ENCODE measurements around the gene CBY1. TPM values are rescaled to one million over a fixed set of nuclear protein-coding genes. Genes with fewer than 3 reads are reported as not detected.
A peak's percentile ranks its signal among the peaks of the same experiment; 100 is the strongest.

CBY1 gene
- total and polyA plus RNA-seq, 2 donors (not counting 3 experiments of a cell fraction or from before 2014, with no cell fraction given), result 37.0 to 41.8 TPM

GRCh38 chr22:38706101-38706900 is 49.9 kb downstream of the CBY1 start:
- Histone ChIP-seq H3K4me3 (replicated peaks in 1 of 3; ENCODE audit: insufficient read depth in 1 of 3, low read depth in 1 of 3, low read length in 3 of 3) (peak overlapping the region; percentile 84 to 95 (median 89)), H2AFZ (ENCODE audit: low read depth, low read length) (peak overlapping the region; percentile 14), H3K79me2 (ENCODE audit: control insufficient read depth, insufficient read depth, low read length) (peaks cover 52% of the 10 kb centered on the region), H3K4me2 (ENCODE audit: insufficient read depth, low read length) (peak overlapping the region; percentile 97), H4K20me1 (replicated peaks; ENCODE audit: control insufficient read depth, extremely low read depth, insufficient read depth, low read length) (peaks cover 7% of the 10 kb centered on the region), H3K36me3 (ENCODE audit: control insufficient read depth in 2 of 2, extremely low read depth in 1 of 2, insufficient read depth in 2 of 2, low read length in 2 of 2) (no peaks in the 10 kb centered on the region), H3K9me1 (replicated peaks; ENCODE audit: control insufficient read depth, extremely low read depth, insufficient read depth, low read length) (no peaks in the 10 kb centered on the region), H3K27me3 (ENCODE audit: control insufficient read depth in 2 of 2, insufficient read depth in 2 of 2, low read length in 2 of 2) (no peaks in the 10 kb centered on the region), H3K9me3 (replicated peaks; ENCODE audit: control insufficient read depth, insufficient read depth, low read length) (no peaks in the 10 kb centered on the region), H3K9ac (replicated peaks; ENCODE audit: extremely low read depth, insufficient read depth, low read length) (peak overlapping the region; percentile 83), H3K27ac (ENCODE audit: insufficient read depth, low read depth, low read length) (peak overlapping the region; percentile 67), H3K4me1 (ENCODE audit: control insufficient read depth, extremely low read depth, insufficient read depth, low read length) (peaks cover 32% of the 10 kb centered on the region)
- ChIA-PET POLR2A (interaction anchor here (0.5 to 1.2 kb wide), 4 partner anchors 8 to 50 kb away, joined by 3 to 4 read pairs (median 3); partner anchors contain the start of genes SUN2 and TOMM22), CTCF (interaction anchor here (1.0 to 3.3 kb wide), 7 partner anchors 9 to 654 kb away, joined by 4 to 19 read pairs (median 9); partner anchors contain the start of gene TOMM22)
- no TSS peak for BruUV-seq (replicated peaks)
- intact Hi-C loops (cut with micrococcal nuclease) (loop anchor here (10.0 kb wide), 1 partner anchor 202 kb away; the partner anchor contains the start of gene DDX17), dilution Hi-C loops (cut with MboI; ENCODE audit: extremely low pct_ligation_motif_present, low sequenced_read_pairs) (no loop called here)
- no peak for TF ChIP-seq GATA2 (IDR thresholded peaks at IDR 0.05; ENCODE audit: insufficient read depth, insufficient read length, low read depth, low read length)
- peak; percentile 5 for TF ChIP-seq POLR2AphosphoS5 (IDR thresholded peaks at IDR 0.05; ENCODE audit: insufficient read depth, low read depth, low read length)
- peak; percentile 50 for DNase-seq (ENCODE audit: low read depth, low spot score)
- FAIRE-seq, result no peak

GRCh38 chr22:38706901-38707195 is 50.4 kb downstream of the CBY1 start:
- TF ChIP-seq FOS (IDR thresholded peaks at IDR 0.05; ENCODE audit: borderline replicate concordance, insufficient read depth, low read length) (no peak), EZH2 (IDR thresholded peaks at IDR 0.05; ENCODE audit: borderline replicate concordance, low read depth, low read length, severe bottlenecking) (no peak), MAX (IDR thresholded peaks at IDR 0.05; ENCODE audit: insufficient read depth, insufficient read length) (no peak), CTCF (IDR thresholded peaks at IDR 0.05; ENCODE audit: extremely low read depth in 1 of 2, insufficient read depth in 1 of 2, low read depth in 1 of 2, low read length in 2 of 2) (no peak), GATA2 (IDR thresholded peaks at IDR 0.05; ENCODE audit: insufficient read depth, insufficient read length, low read depth, low read length) (no peak), MYC (IDR thresholded peaks at IDR 0.05; ENCODE audit: low read depth, low read length) (no peak), POLR2A (IDR thresholded peaks at IDR 0.05; ENCODE audit: low read depth, low read length) (no peak), POLR2AphosphoS5 (IDR thresholded peaks at IDR 0.05; ENCODE audit: insufficient read depth, low read depth, low read length) (no peak), JUN (IDR thresholded peaks at IDR 0.05; ENCODE audit: borderline replicate concordance, insufficient read depth, insufficient read length, low read depth) (no peak)
- peak overlapping the region; percentile 67 for H3K27ac ChIP-seq (ENCODE audit: insufficient read depth, low read depth, low read length)
- H3K79me2 ChIP-seq (ENCODE audit: control insufficient read depth, insufficient read depth, low read length), result peaks cover 57% of the 10 kb centered on the region
- ChIA-PET POLR2A (no interaction called here), CTCF (interaction anchor here (1.3 to 3.3 kb wide), 5 partner anchors 9 to 654 kb away, joined by 4 to 19 read pairs (median 9); no protein-coding TSS in a partner anchor)
- peak overlapping the region; percentile 83 for H3K9ac ChIP-seq (replicated peaks; ENCODE audit: extremely low read depth, insufficient read depth, low read length)
- no peak overlapping the region for H2AFZ ChIP-seq (ENCODE audit: low read depth, low read length)
- peak overlapping the region; percentile 97 for H3K4me2 ChIP-seq (ENCODE audit: insufficient read depth, low read length)
- no peaks in the 10 kb centered on the region for H3K9me1 ChIP-seq (replicated peaks; ENCODE audit: control insufficient read depth, extremely low read depth, insufficient read depth, low read length)
- peak overlapping the region; percentile 84 to 95 (median 89) for H3K4me3 ChIP-seq (replicated peaks in 1 of 3; ENCODE audit: insufficient read depth in 1 of 3, low read depth in 1 of 3, low read length in 3 of 3)
- H3K4me1 ChIP-seq (ENCODE audit: control insufficient read depth, extremely low read depth, insufficient read depth, low read length), result peaks cover 28% of the 10 kb centered on the region
- intact Hi-C loops (cut with micrococcal nuclease), result loop anchor here (10.0 kb wide), 1 partner anchor 202 kb away; the partner anchor contains the start of gene DDX17
- H3K36me3 ChIP-seq (ENCODE audit: control insufficient read depth in 2 of 2, extremely low read depth in 1 of 2, insufficient read depth in 2 of 2, low read length in 2 of 2), result no peaks in the 10 kb centered on the region
- no peaks in the 10 kb centered on the region for H3K9me3 ChIP-seq (replicated peaks; ENCODE audit: control insufficient read depth, insufficient read depth, low read length)
- DNase-seq (ENCODE audit: low read depth, low spot score) (no peak), FAIRE-seq (peak; percentile 48)
- H3K27me3 ChIP-seq (ENCODE audit: control insufficient read depth in 2 of 2, insufficient read depth in 2 of 2, low read length in 2 of 2), result no peaks in the 10 kb centered on the region
- no TSS peak for BruUV-seq (replicated peaks)
- H4K20me1 ChIP-seq (replicated peaks; ENCODE audit: control insufficient read depth, extremely low read depth, insufficient read depth, low read length), result peaks cover 7% of the 10 kb centered on the region
- dilution Hi-C loops (cut with MboI; ENCODE audit: extremely low pct_ligation_motif_present, low sequenced_read_pairs), result no loop called here
